H1 (cell line): ENCODE data around the gene ARHGEF39. TPM values are rescaled to one million over a fixed set of nuclear protein-coding genes. Genes with fewer than 3 reads are reported as not detected.

Source experiments
- CTCF ChIA-PET: fragments of 300-600 bp; sonication (Branson Sonifier 250); formaldehyde crosslinking; loops from one replicate; lab custom pipeline; 2021; ENCODE audit not compliant: partially characterized antibody; lab: Charles Lee
- POLR2A ChIA-PET: fragments of 300-600 bp; sonication (Branson Sonifier 250); formaldehyde crosslinking; loops from one replicate; lab custom pipeline; 2021; ENCODE audit warnings: inconsistent platforms; ENCODE audit not compliant: partially characterized antibody; lab: Charles Lee
- DNase-seq, 2 experiments: peaks; one replicate each; pipeline versions ENCODE4 v3.0.0 to v3.0.0-alpha.2; 2010 to 2022; ENCODE audit warnings: low spot score in 2 of 2, low read depth in 1 of 2, mixed read lengths in 1 of 2
- FAIRE-seq: peaks from 2 replicates; lab custom pipeline; 2011; peaks lifted over from hg19 to GRCh38; lab: Jason Lieb, UNC
- H2AFZ ChIP-seq: 2 replicates; pipeline ENCODE4 v1.8.1; 2012; ENCODE audit warnings: low read length, inconsistent platforms
- H2AK5ac ChIP-seq: 2 replicates; pipeline ENCODE4 v1.6.1; 2013; ENCODE audit warnings: low read depth, low read length
- H2BK120ac ChIP-seq: replicated peaks from 2 replicates; pipeline ENCODE3; 2013; ENCODE audit warnings: low read depth, low read length, inconsistent platforms
- H2BK12ac ChIP-seq: 2 replicates; pipeline ENCODE4 v1.6.1; 2013; ENCODE audit warnings: low read depth, low read length
- H2BK15ac ChIP-seq: 2 replicates; pipeline ENCODE4 v1.6.1; 2013; ENCODE audit warnings: low read length
- H2BK20ac ChIP-seq: 2 replicates; pipeline ENCODE4 v1.6.1; 2013; ENCODE audit warnings: low read length
- H2BK5ac ChIP-seq: 2 replicates; pipeline ENCODE4 v1.6.1; 2013; ENCODE audit warnings: low read depth, low read length
- H3K14ac ChIP-seq: 2 replicates; pipeline ENCODE4 v1.6.1; 2013; ENCODE audit warnings: inconsistent platforms; ENCODE audit not compliant: insufficient read length
- H3K18ac ChIP-seq: 2 replicates; pipeline ENCODE4 v1.6.1; 2013; ENCODE audit warnings: low read length; ENCODE audit errors: extremely low read depth
- H3K23ac ChIP-seq: 2 replicates; pipeline ENCODE4 v1.6.1; 2013; ENCODE audit warnings: inconsistent platforms; ENCODE audit not compliant: insufficient read length
- H3K23me2 ChIP-seq: 2 replicates; pipeline ENCODE4 v1.6.1; 2013; ENCODE audit warnings: low read depth, low read length
- H3K27ac ChIP-seq: 2 replicates; pipeline ENCODE4 v1.6.1; 2011; ENCODE audit warnings: low read depth, low read length, inconsistent platforms
- H3K27me3 ChIP-seq, 4 experiments: replicated peaks in 1 of 4; 1 replicate in 1 of 4; 2 replicates in 3 of 4; pipeline versions ENCODE4 v1.6.1 to v1.8.1; 2011 to 2013; ENCODE audit warnings: low read length in 3 of 4, mild to moderate bottlenecking in 3 of 4, inconsistent platforms in 2 of 4, mixed read lengths in 2 of 4, moderate library complexity in 1 of 4; ENCODE audit not compliant: control insufficient read depth in 3 of 4, insufficient read depth in 3 of 4; ENCODE audit errors: extremely low read depth in 1 of 4
- H3K36me3 ChIP-seq, 4 experiments: 2 replicates each; pipeline versions ENCODE4 v1.6.1 to v1.8.1; 2011 to 2013; ENCODE audit warnings: mild to moderate bottlenecking in 4 of 4, low read length in 3 of 4, moderate library complexity in 2 of 4, control low read depth in 1 of 4, inconsistent platforms in 1 of 4; ENCODE audit not compliant: insufficient read depth in 4 of 4, control insufficient read depth in 2 of 4
- H3K4ac ChIP-seq: replicated peaks from 2 replicates; pipeline ENCODE3; 2013; ENCODE audit warnings: low read length, low read depth, mixed read lengths, inconsistent platforms; ENCODE audit not compliant: insufficient read length
- H3K4me1 ChIP-seq, 4 experiments: replicated peaks in 1 of 4; 1 replicate in 1 of 4; 2 replicates in 3 of 4; pipeline versions ENCODE4 v1.6.1 to v1.8.1; 2011 to 2013; ENCODE audit warnings: low read length in 3 of 4, inconsistent platforms in 2 of 4, mixed read lengths in 1 of 4; ENCODE audit not compliant: insufficient read depth in 4 of 4, control insufficient read depth in 3 of 4
- H3K4me2 ChIP-seq, 2 experiments: 2 replicates each; pipeline versions ENCODE4 v1.6.1 to v1.8.1; 2011 to 2013; ENCODE audit warnings: low read depth in 2 of 2, low read length in 2 of 2, control low read depth in 1 of 2, inconsistent platforms in 1 of 2, mild to moderate bottlenecking in 1 of 2; ENCODE audit not compliant: insufficient read depth in 1 of 2
- H3K4me3 ChIP-seq, 4 experiments: fragments of 200-600, 300-600 bp in 1 of 4; sonication (generic), shearing (Covaris generic), sonication (Bioruptor Twin) in 1 of 4; 2 replicates each; pipeline versions ENCODE4 v1.5.1 to v1.8.1; 2011 to 2016; ENCODE audit warnings: low read length in 4 of 4, low read depth in 3 of 4, control low read depth in 2 of 4, inconsistent platforms in 2 of 4, mild to moderate bottlenecking in 2 of 4, mixed read lengths in 1 of 4, moderate library complexity in 1 of 4; ENCODE audit not compliant: insufficient read depth in 2 of 4; ENCODE audit errors: extremely low read depth in 1 of 4
- H3K56ac ChIP-seq: replicated peaks from 2 replicates; pipeline ENCODE3; 2013; ENCODE audit warnings: low read depth, mild to moderate bottlenecking, mixed read lengths, low read length, inconsistent platforms; ENCODE audit not compliant: insufficient read length
- H3K79me1 ChIP-seq: 2 replicates; pipeline ENCODE4 v1.6.1; 2013; ENCODE audit warnings: low read depth, low read length, control low read depth
- H3K79me2 ChIP-seq, 2 experiments: 2 replicates each; pipeline versions ENCODE4 v1.6.1 to v1.8.1; 2012 to 2013; ENCODE audit warnings: low read length in 2 of 2, mild to moderate bottlenecking in 2 of 2, inconsistent platforms in 1 of 2; ENCODE audit not compliant: insufficient read depth in 2 of 2, control insufficient read depth in 1 of 2
- H3K9ac ChIP-seq, 4 experiments: replicated peaks in 1 of 4; 1 replicate in 1 of 4; 2 replicates in 3 of 4; pipeline versions ENCODE4 v1.6.1 to v1.8.1; 2011 to 2013; ENCODE audit warnings: low read depth in 3 of 4, low read length in 3 of 4, control low read depth in 2 of 4, mild to moderate bottlenecking in 2 of 4, moderate library complexity in 2 of 4, inconsistent platforms in 1 of 4; ENCODE audit errors: extremely low read depth in 1 of 4
- H3K9me3 ChIP-seq, 2 experiments: 2 replicates each; pipeline versions ENCODE4 v1.6.1 to v1.8.1; 2012 to 2013; ENCODE audit warnings: mild to moderate bottlenecking in 2 of 2, moderate library complexity in 2 of 2, control low read depth in 1 of 2, inconsistent platforms in 1 of 2, low read depth in 1 of 2, low read length in 1 of 2, mixed read lengths in 1 of 2; ENCODE audit not compliant: insufficient read depth in 2 of 2
- H4K20me1 ChIP-seq, 2 experiments: replicated peaks in 1 of 2; 2 replicates each; pipeline versions ENCODE3 to v1.8.1; 2011 to 2013; ENCODE audit warnings: inconsistent platforms in 2 of 2, low read length in 2 of 2, mild to moderate bottlenecking in 1 of 2; ENCODE audit not compliant: insufficient read depth in 2 of 2, control insufficient read depth in 1 of 2
- H4K5ac ChIP-seq: 2 replicates; pipeline ENCODE4 v1.6.1; 2013; ENCODE audit warnings: low read length, low read depth, mixed read lengths, inconsistent platforms; ENCODE audit not compliant: insufficient read length
- H4K8ac ChIP-seq: 2 replicates; pipeline ENCODE4 v1.8.0; 2013; ENCODE audit warnings: mild to moderate bottlenecking, moderate library complexity, low read length, inconsistent platforms; ENCODE audit not compliant: insufficient read depth; ENCODE audit errors: extremely low read depth
- H4K91ac ChIP-seq: replicated peaks from 2 replicates; pipeline ENCODE3; 2013; ENCODE audit warnings: low read length, mixed read lengths, inconsistent platforms; ENCODE audit not compliant: insufficient read length
- CHD1 ChIP-seq: IDR thresholded peaks from 2 replicates; pipeline ENCODE4 v1.6.1; 2012; ENCODE audit warnings: low read depth, low read length, improper control_type of control experiment
- SP1 ChIP-seq: IDR thresholded peaks from 2 replicates; pipeline ENCODE4 v1.6.1; 2011; ENCODE audit warnings: low read depth, low read length
- WGBS, 2 experiments: shearing (Covaris generic) in 1 of 2; methylation state at CpG; one replicate each; pipeline versions ENCODE4 v1.1.6 to v1.1.7; 2013 to 2015; ENCODE audit warnings: low lambda C conversion rate in 2 of 2, mixed read lengths in 2 of 2, inconsistent platforms in 1 of 2, low coverage in 1 of 2, missing lambda C conversion rate in 1 of 2; ENCODE audit not compliant: insufficient replicate concordance in 2 of 2, insufficient coverage in 1 of 2, insufficient read length in 1 of 2; ENCODE audit errors: extremely low coverage in 1 of 2, missing lambda C conversion rate in 1 of 2; 5-methylcytosine and 5-hydroxymethylcytosine counted together
- polyA plus RNA-seq, 7 experiments: library from polyadenylated mRNA; depleted of rRNA in 3 of 7; stranded (reverse) in 5 of 7; unstranded in 2 of 7; fragments of >200 nt in 5 of 7; fragments of 200-250 nt in 2 of 7; gene quantifications; 1 replicate in 5 of 7; 2 replicates in 1 of 7; 4 replicates in 1 of 7; pipeline versions ENCODE4 v1.2.1 to v1.2.3, GENCODE V29; 2011 to 2013; ENCODE audit warnings: missing spikeins in 2 of 7, mixed read lengths in 2 of 7
- total RNA-seq: library from RNA; stranded (reverse); fragmentation: NEBNext Ultra II Directional; extraction: Animal tissue kit (Norgen Biotek cat#: 25700); gene quantifications from 2 replicates; pipeline ENCODE4 v1.2.1, GENCODE V29; 2021
- TF ChIP-seq, protein P1 (sequence below): IDR thresholded peaks from 2 replicates; pipeline ENCODE4 v1.6.1; 2011; ENCODE audit warnings: low read depth, mild to moderate bottlenecking, low read length; ENCODE audit not compliant: insufficient read depth

ARHGEF39 gene
- total and polyA plus RNA-seq, 2 of the 8 experiments (the other 6 are each of a cell fraction or from before 2014, with no cell fraction given) = 18.6 to 18.7 TPM

DNA sequence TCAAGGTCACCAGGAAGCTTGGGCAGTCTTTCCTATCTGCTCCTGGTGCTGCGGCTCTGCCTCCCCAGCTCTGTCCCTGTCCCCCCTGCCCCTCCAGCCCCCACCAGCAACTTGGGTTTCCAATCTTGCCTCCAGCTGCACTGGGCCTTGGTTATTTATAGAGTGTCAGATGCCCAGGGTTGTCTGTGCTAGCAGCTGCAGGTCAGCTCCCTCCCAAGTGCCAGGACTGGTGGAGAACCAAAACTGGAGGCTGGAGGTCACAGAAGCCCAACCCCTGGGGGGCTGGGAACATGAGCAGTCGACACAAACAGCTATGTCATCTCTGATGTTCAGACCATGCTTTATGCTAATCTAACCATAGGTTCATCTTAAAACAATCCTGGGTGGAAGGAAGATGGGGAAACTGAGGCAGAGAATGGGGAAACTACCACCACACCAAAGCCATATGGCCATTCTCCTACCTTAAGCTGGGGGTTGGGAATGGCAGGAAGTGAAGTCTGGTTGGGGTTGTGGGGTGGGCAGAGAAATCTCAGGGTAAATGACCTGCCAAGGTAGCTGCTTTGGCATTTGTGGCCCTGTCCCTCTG, 23.1 kb upstream of the ARHGEF39 start:
- Histone ChIP-seq H2AFZ (no peak overlapping the region), H2BK15ac (no peak overlapping the region), H3K23me2 (peaks cover 12% of the 10 kb centered on the region), H3K4me2 (peak overlapping the region; percentile 84 to 90), H3K14ac (no peak overlapping the region), H2BK20ac (no peak overlapping the region), H3K23ac (no peak overlapping the region), H3K4me3 (peak overlapping the region in 1 of 4 experiments; percentile 99; a peak in 2 of 8 replicates), H3K36me3 (peaks cover 14 to 34% (median 28%) of the 10 kb centered on the region in 4 experiments), H4K5ac (no peak overlapping the region), H3K9me3 (no peaks in the 10 kb centered on the region), H2BK5ac (no peak overlapping the region; the same call in 1 of the 2 replicates), H3K4me1 (peaks cover 6 to 15% (median 8%) of the 10 kb centered on the region in 4 experiments; a peak in 6 of 7 replicates), H2BK120ac (no peak overlapping the region), H4K8ac (no peak overlapping the region), H3K56ac (no peak overlapping the region), H3K18ac (no peak overlapping the region; the same call in none of the 2 replicates), H3K79me2 (peaks cover 0 to 21% of the 10 kb centered on the region in 2 experiments; a peak in 2 of 4 replicates), H3K79me1 (peaks cover 2% of the 10 kb centered on the region; the same call in 1 of the 2 replicates), H3K27ac (no peak overlapping the region), H3K9ac (no peak overlapping the region), H3K4ac (no peak overlapping the region), H3K27me3 (no peaks in the 10 kb centered on the region), H4K20me1 (peaks cover 8 to 9% of the 10 kb centered on the region in 2 experiments), H2BK12ac (no peak overlapping the region), H4K91ac (no peak overlapping the region), H2AK5ac (no peak overlapping the region)
- DNase-seq (no peak), FAIRE-seq (no peak)
- WGBS, 2 experiments = 83% methylated on average over 1 of the region's 2 CpGs; no CpG with 5 or more reads in 1 of the 2 experiments
- TF ChIP-seq, protein P1, sequence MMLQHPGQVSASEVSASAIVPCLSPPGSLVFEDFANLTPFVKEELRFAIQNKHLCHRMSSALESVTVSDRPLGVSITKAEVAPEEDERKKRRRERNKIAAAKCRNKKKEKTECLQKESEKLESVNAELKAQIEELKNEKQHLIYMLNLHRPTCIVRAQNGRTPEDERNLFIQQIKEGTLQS = no peak
- TF ChIP-seq CHD1 (no peak), SP1 (no peak)
- ChIA-PET POLR2A (interaction anchor here (0.7 to 14.9 kb wide), 16 partner anchors 7 to 134 kb away, joined by 3 to 158 read pairs (median 4); partner anchors contain the start of genes ARHGEF39, CA9, CREB3 and TLN1), CTCF (interaction anchor here (0.5 to 14.1 kb wide), 9 partner anchors 9 to 154 kb away, joined by 3 to 347 read pairs (median 4); partner anchors contain the start of genes ARHGEF39, CCDC107 and RMRP)
